WTC11 (cell line): ENCODE measurements around the gene ZCCHC10.

ENCODE experiments used
- CTCF ChIP-seq: fragments of 200-600 bp; IDR thresholded peaks from 2 replicates; pipeline ENCODE4 v1.8.0; 2022; ENCODE audit warnings: antibody characterized with exemption
- E2F5 ChIP-seq: sonication (generic); formaldehyde crosslinking; IDR thresholded peaks from 2 replicates; pipeline ENCODE4 v1.8.1; 2022; ENCODE audit warnings: mild to moderate bottlenecking, moderate library complexity, missing genetic modification reagents
- NFYB ChIP-seq: sonication (generic); formaldehyde crosslinking; conservative IDR thresholded peaks from 2 replicates; pipeline ENCODE4 v1.8.0; 2022; ENCODE audit warnings: low read depth, missing genetic modification reagents

DNA sequence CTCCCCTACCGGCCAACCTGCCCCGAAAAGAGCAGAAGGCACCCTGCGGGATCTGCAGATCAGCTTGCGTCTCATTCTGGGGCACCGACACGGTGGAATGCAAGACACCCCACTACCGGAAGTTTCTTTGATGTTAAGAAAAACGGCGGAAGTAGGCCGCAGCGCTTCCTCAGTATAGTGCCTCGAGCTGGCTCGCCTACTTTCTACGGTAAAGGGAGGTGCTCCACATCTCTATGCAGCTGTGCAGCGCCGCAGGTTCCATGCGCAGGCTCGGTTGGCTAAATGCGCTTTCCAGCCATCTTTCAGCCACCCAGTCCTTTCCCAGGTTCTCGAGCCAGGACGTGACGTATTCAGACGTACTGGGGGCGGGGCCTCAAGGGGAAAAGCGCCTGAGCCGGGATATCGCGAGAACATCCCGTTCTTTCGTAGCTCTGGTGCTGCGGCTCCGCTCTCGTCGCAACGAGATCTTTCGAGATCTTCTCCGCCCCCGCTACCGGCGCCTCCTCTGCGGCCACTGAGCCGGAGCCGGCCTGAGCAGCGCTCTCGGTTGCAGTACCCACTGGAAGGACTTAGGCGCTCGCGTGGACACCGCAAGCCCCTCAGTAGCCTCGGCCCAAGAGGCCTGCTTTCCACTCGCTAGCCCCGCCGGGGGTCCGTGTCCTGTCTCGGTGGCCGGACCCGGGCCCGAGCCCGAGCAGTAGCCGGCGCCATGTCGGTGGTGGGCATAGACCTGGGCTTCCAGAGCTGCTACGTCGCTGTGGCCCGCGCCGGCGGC, 25.4 kb upstream of the ZCCHC10 start, which contains the start of gene HSPA4:
- TF ChIP-seq NFYB = no peak
- no peak for TF ChIP-seq CTCF
- TF ChIP-seq E2F5 = no peak
